GM23338 (cell line): Measurements from ENCODE around the gene LALBA. TPM values are rescaled to one million over a fixed set of nuclear protein-coding genes. Genes with fewer than 3 reads are reported as not detected.

Source experiments
- ATAC-seq: fragments of 200-7000 bp; cut with Tn5 transposase; 3 replicates; pipeline ENCODE4 v1.9.1; 2020
- DNase-seq: peaks from one replicate; pipeline ENCODE4 v3.0.0-alpha.2; 2015; ENCODE audit warnings: low spot score
- H2AFZ ChIP-seq: fragments of 200-600 bp; sonication (generic); 2 replicates; pipeline ENCODE4 v1.8.0; 2016; ENCODE audit warnings: antibody characterized with exemption, mild to moderate bottlenecking, moderate library complexity
- H3F3A ChIP-seq: fragments of 200-600 bp; sonication (generic); replicated peaks from 2 replicates; pipeline ENCODE4 v1.8.0; 2017; ENCODE audit warnings: antibody characterized with exemption, mixed run types, low read depth
- H3K27ac ChIP-seq: fragments of 200-600 bp; sonication (generic); 2 replicates; pipeline ENCODE4 v1.6.1; 2016; ENCODE audit warnings: low read depth
- H3K27me3 ChIP-seq: fragments of 200-600 bp; sonication (generic); 2 replicates; pipeline ENCODE4 v1.8.0; 2016; ENCODE audit warnings: mild to moderate bottlenecking, mixed run types, moderate library complexity; ENCODE audit not compliant: insufficient read depth
- H3K36me3 ChIP-seq: fragments of 200-600 bp; sonication (generic); 2 replicates; pipeline ENCODE4 v1.8.0; 2016; ENCODE audit warnings: mild to moderate bottlenecking; ENCODE audit not compliant: insufficient read depth
- H3K4me1 ChIP-seq: fragments of 200-600 bp; sonication (generic); 2 replicates; pipeline ENCODE4 v1.8.0; 2016; ENCODE audit warnings: mild to moderate bottlenecking, moderate library complexity; ENCODE audit not compliant: insufficient read depth
- H3K4me2 ChIP-seq: fragments of 200-600 bp; sonication (generic); 2 replicates; pipeline ENCODE4 v1.7.1; 2017; ENCODE audit warnings: mixed run types
- H3K4me3 ChIP-seq: fragments of 200-600 bp; sonication (generic); 2 replicates; pipeline ENCODE4 v1.6.1; 2016; ENCODE audit warnings: mixed run types
- H3K79me2 ChIP-seq: fragments of 200-600 bp; sonication (generic); replicated peaks from 2 replicates; pipeline ENCODE4 v1.8.0; 2017; ENCODE audit warnings: mild to moderate bottlenecking; ENCODE audit not compliant: insufficient read depth
- H3K9me2 ChIP-seq: fragments of 200-600 bp; sonication (generic); 2 replicates; pipeline ENCODE4 v1.8.0; 2017; ENCODE audit not compliant: insufficient read depth
- H4K20me1 ChIP-seq: fragments of 200-600 bp; sonication (generic); replicated peaks from 2 replicates; pipeline ENCODE4 v1.8.0; 2017; ENCODE audit warnings: mild to moderate bottlenecking; ENCODE audit not compliant: insufficient read depth
- H3K27ac Mint-ChIP-seq: 2 replicates; pipeline ENCODE4 v1.8.0; 2020; ENCODE audit warnings: inconsistent platforms, mild to moderate bottlenecking, moderate library complexity, mixed read lengths
- H3K27me3 Mint-ChIP-seq: 3 replicates; pipeline ENCODE4 v1.8.0; 2022; ENCODE audit warnings: low read depth, mild to moderate bottlenecking, moderate library complexity, mixed read lengths, inconsistent platforms; ENCODE audit not compliant: insufficient read depth, poor library complexity
- H3K36me3 Mint-ChIP-seq: 3 replicates; pipeline ENCODE4 v1.8.0; 2021; ENCODE audit warnings: low read depth, mild to moderate bottlenecking, inconsistent platforms, moderate library complexity, mixed read lengths
- H3K4me1 Mint-ChIP-seq: 3 replicates; pipeline ENCODE4 v1.8.0; 2020; ENCODE audit warnings: mild to moderate bottlenecking, inconsistent platforms, mixed read lengths
- H3K4me3 Mint-ChIP-seq: 3 replicates; pipeline ENCODE4 v1.8.0; 2021; ENCODE audit warnings: moderate library complexity, mild to moderate bottlenecking, inconsistent platforms, mixed read lengths
- H3K9me3 Mint-ChIP-seq: 3 replicates; pipeline ENCODE4 v1.8.0; 2020; ENCODE audit warnings: moderate library complexity, mild to moderate bottlenecking, inconsistent platforms, mixed read lengths
- CREB1 ChIP-seq: fragments of 250-450 bp; sonication (Bioruptor Pico); IDR thresholded peaks from 2 replicates; pipeline ENCODE4 v1.5.0; 2020; ENCODE audit warnings: low read depth, mild to moderate bottlenecking, moderate library complexity
- EZH2 ChIP-seq: fragments of 200-600 bp; sonication (generic); IDR thresholded peaks from one replicate; pipeline ENCODE4 v1.8.0; 2017; ENCODE audit warnings: antibody characterized with exemption, mild to moderate bottlenecking, low read depth; ENCODE audit not compliant: unreplicated experiment
- EZH2phosphoT487 ChIP-seq: fragments of 200-600 bp; sonication (generic); IDR thresholded peaks from one replicate; pipeline ENCODE4 v1.8.1; 2018; ENCODE audit warnings: antibody characterized with exemption; ENCODE audit not compliant: unreplicated experiment
- JUNB ChIP-seq: IDR thresholded peaks from one replicate; pipeline ENCODE4 v1.6.1; 2016; ENCODE audit warnings: antibody characterized with exemption; ENCODE audit not compliant: unreplicated experiment
- POLR2AphosphoS5 ChIP-seq: IDR thresholded peaks from 2 replicates; pipeline ENCODE4 v1.6.1; 2016; ENCODE audit warnings: antibody characterized with exemption, low read depth
- STAT1 ChIP-seq: IDR thresholded peaks from one replicate; pipeline ENCODE4 v1.6.1; 2016; ENCODE audit warnings: antibody characterized with exemption; ENCODE audit not compliant: unreplicated experiment
- ZNF331 ChIP-seq: fragments of 250-450 bp; sonication (Bioruptor Pico); IDR thresholded peaks from 2 replicates; pipeline ENCODE4 v1.5.0; 2020; ENCODE audit warnings: low read depth, mild to moderate bottlenecking, moderate library complexity
- polyA plus RNA-seq: library from polyadenylated mRNA; unstranded; fragments of >200 nt; fragmentation: Nextera tagmentation; extraction: Ambion mirVana; gene quantifications from 2 replicates; pipeline ENCODE4 v1.2.1, GENCODE V29; 2016
- total RNA-seq: library from RNA; depleted of rRNA; stranded (reverse); fragments of >200 nt; shearing (Covaris generic); gene quantifications from 2 replicates; pipeline ENCODE4 v1.2.3, GENCODE V29; 2014
- TF ChIP-seq, protein P1 (sequence below): IDR thresholded peaks from 2 replicates; pipeline ENCODE4 v1.6.1; 2016; ENCODE audit warnings: antibody characterized with exemption
- TF ChIP-seq, protein P2 (sequence below): IDR thresholded peaks from one replicate; pipeline ENCODE4 v1.6.1; 2018; ENCODE audit warnings: antibody characterized with exemption; ENCODE audit not compliant: unreplicated experiment

The LALBA gene
- total and polyA plus RNA-seq, 2 experiments from 2014 or later: not detected

DNA sequence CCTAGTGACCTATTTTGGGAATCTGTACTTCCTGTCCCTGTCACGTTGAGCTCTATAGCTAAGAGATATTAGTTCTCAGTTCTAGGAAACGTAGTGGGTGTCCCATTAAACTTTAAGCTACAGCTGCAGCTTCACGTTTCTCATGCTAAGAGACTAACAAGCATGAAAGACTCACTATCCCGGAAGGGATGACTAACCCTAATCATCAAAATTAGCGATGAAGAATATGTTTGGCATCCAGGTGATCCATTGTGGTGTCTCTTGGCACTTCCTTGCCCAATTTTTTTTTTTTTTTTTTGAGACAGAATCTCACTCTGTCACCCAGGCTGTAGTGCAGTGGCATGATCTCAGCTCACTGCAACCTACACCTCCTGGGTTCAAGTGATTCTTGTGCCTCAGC lies 11.0 kb upstream of the LALBA start:
- Histone ChIP-seq H3K4me3 (no peak overlapping the region), H3K79me2 (no peaks in the 10 kb centered on the region), H2AFZ (no peak overlapping the region), H3K4me1 (no peaks in the 10 kb centered on the region), H3K27ac (no peak overlapping the region), H3F3A (no peaks in the 10 kb centered on the region), H3K36me3 (no peaks in the 10 kb centered on the region), H3K4me2 (no peak overlapping the region), H3K27me3 (no peaks in the 10 kb centered on the region), H4K20me1 (no peaks in the 10 kb centered on the region), H3K9me2 (peaks cover 5% of the 10 kb centered on the region; the same call in 1 of the 2 replicates)
- DNase-seq (no peak), ATAC-seq (no peak)
- Mint-ChIP-seq H3K27ac (0 out of 2 replicates have a peak overlapping the region, but pooled peaks have one; percentile 67), H3K4me1 (no peaks in the 10 kb centered on the region; the same call in 2 of the 3 replicates), H3K36me3 (no peaks in the 10 kb centered on the region; the same call in 2 of the 3 replicates), H3K4me3 (no peak overlapping the region), H3K9me3 (peaks cover 3% of the 10 kb centered on the region), H3K27me3 (no peaks in the 10 kb centered on the region)
- TF ChIP-seq CREB1 (CRISPR knock-in tag) (no peak), JUNB (no peak), EZH2 (no peak), POLR2AphosphoS5 (no peak), ZNF331 (no peak), EZH2phosphoT487 (no peak), STAT1 (no peak)
- TF ChIP-seq, protein P1, sequence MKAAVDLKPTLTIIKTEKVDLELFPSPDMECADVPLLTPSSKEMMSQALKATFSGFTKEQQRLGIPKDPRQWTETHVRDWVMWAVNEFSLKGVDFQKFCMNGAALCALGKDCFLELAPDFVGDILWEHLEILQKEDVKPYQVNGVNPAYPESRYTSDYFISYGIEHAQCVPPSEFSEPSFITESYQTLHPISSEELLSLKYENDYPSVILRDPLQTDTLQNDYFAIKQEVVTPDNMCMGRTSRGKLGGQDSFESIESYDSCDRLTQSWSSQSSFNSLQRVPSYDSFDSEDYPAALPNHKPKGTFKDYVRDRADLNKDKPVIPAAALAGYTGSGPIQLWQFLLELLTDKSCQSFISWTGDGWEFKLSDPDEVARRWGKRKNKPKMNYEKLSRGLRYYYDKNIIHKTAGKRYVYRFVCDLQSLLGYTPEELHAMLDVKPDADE: no peak
- TF ChIP-seq, protein P2, sequence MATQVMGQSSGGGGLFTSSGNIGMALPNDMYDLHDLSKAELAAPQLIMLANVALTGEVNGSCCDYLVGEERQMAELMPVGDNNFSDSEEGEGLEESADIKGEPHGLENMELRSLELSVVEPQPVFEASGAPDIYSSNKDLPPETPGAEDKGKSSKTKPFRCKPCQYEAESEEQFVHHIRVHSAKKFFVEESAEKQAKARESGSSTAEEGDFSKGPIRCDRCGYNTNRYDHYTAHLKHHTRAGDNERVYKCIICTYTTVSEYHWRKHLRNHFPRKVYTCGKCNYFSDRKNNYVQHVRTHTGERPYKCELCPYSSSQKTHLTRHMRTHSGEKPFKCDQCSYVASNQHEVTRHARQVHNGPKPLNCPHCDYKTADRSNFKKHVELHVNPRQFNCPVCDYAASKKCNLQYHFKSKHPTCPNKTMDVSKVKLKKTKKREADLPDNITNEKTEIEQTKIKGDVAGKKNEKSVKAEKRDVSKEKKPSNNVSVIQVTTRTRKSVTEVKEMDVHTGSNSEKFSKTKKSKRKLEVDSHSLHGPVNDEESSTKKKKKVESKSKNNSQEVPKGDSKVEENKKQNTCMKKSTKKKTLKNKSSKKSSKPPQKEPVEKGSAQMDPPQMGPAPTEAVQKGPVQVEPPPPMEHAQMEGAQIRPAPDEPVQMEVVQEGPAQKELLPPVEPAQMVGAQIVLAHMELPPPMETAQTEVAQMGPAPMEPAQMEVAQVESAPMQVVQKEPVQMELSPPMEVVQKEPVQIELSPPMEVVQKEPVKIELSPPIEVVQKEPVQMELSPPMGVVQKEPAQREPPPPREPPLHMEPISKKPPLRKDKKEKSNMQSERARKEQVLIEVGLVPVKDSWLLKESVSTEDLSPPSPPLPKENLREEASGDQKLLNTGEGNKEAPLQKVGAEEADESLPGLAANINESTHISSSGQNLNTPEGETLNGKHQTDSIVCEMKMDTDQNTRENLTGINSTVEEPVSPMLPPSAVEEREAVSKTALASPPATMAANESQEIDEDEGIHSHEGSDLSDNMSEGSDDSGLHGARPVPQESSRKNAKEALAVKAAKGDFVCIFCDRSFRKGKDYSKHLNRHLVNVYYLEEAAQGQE: no peak

GRCh38 chr12:48572326-48572725 lies 2.5 kb upstream of the LALBA start:
- Histone ChIP-seq H3K27me3 (no peaks in the 10 kb centered on the region), H2AFZ (peak overlapping the region; percentile 69; the same call in 1 of the 2 replicates), H3K79me2 (no peaks in the 10 kb centered on the region), H3K27ac (no peak overlapping the region), H3K4me1 (no peaks in the 10 kb centered on the region), H3K4me3 (no peak overlapping the region), H3K4me2 (no peak overlapping the region), H4K20me1 (no peaks in the 10 kb centered on the region), H3K36me3 (no peaks in the 10 kb centered on the region), H3K9me2 (no peaks in the 10 kb centered on the region), H3F3A (no peaks in the 10 kb centered on the region)
- no peak for DNase-seq
- no peak for ATAC-seq
- TF ChIP-seq STAT1 (no peak), CREB1 (CRISPR knock-in tag) (no peak)
- TF ChIP-seq, protein P2: no peak
- TF ChIP-seq, protein P1: no peak
- Mint-ChIP-seq H3K9me3 (no peaks in the 10 kb centered on the region; the same call in 1 of the 3 replicates), H3K4me3 (no peak overlapping the region), H3K36me3 (no peaks in the 10 kb centered on the region), H3K4me1 (no peaks in the 10 kb centered on the region), H3K27ac (no peak overlapping the region), H3K27me3 (no peaks in the 10 kb centered on the region)
